Mammary epithelial cell (primary cell): ENCODE data around the gene ZBTB39.

Experiments used
- EZH2 ChIP-seq: IDR thresholded peaks from 2 replicates; pipeline ENCODE4 v1.6.1; 2012; ENCODE audit warnings: low read length, inconsistent platforms, borderline replicate concordance
- TF ChIP-seq, protein P1 (sequence below), 2 donors: IDR thresholded peaks in 1 of 2; conservative IDR thresholded peaks in 1 of 2; 2 replicates each; pipeline ENCODE4 v1.5.1; 2011 to 2012; ENCODE audit warnings: inconsistent platforms in 2 of 2, low read length in 2 of 2, mild to moderate bottlenecking in 2 of 2, control low read depth in 1 of 2, low read depth in 1 of 2; ENCODE audit not compliant: insufficient read depth in 1 of 2; ENCODE audit errors: extremely low read depth in 1 of 2

DNA sequence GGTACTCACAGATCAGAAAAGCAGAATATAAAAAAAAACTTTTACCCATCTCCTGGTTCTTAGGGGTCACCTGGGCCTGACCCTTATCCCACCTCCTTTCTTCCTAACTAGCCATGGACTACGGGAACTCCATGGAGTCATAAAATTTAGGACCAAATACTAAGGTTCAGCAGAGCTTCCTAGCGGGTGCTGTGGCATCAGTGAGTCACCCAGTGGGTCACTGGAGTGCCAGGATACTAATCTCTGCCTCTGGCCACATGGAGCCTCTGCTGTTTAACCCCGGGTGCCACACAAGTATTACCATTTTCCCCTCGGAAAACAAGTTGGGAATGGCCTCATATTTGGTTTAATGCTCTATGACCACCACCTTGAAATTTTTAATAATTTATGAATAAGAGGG lies 6.9 kb downstream of the ZBTB39 start:
- TF ChIP-seq EZH2, result no peak
- TF ChIP-seq, protein P1, sequence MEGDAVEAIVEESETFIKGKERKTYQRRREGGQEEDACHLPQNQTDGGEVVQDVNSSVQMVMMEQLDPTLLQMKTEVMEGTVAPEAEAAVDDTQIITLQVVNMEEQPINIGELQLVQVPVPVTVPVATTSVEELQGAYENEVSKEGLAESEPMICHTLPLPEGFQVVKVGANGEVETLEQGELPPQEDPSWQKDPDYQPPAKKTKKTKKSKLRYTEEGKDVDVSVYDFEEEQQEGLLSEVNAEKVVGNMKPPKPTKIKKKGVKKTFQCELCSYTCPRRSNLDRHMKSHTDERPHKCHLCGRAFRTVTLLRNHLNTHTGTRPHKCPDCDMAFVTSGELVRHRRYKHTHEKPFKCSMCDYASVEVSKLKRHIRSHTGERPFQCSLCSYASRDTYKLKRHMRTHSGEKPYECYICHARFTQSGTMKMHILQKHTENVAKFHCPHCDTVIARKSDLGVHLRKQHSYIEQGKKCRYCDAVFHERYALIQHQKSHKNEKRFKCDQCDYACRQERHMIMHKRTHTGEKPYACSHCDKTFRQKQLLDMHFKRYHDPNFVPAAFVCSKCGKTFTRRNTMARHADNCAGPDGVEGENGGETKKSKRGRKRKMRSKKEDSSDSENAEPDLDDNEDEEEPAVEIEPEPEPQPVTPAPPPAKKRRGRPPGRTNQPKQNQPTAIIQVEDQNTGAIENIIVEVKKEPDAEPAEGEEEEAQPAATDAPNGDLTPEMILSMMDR (conservative IDR thresholded peaks at IDR 0.05 in 1 of 2, IDR thresholded peaks at IDR 0.05 in 1 of 2; ENCODE audit: extremely low read depth in 1 of 2, insufficient read depth in 1 of 2, low read depth in 1 of 2, low read length in 2 of 2), result no peak
